Measurements from ENCODE around the gene GATA2.

DNA sequence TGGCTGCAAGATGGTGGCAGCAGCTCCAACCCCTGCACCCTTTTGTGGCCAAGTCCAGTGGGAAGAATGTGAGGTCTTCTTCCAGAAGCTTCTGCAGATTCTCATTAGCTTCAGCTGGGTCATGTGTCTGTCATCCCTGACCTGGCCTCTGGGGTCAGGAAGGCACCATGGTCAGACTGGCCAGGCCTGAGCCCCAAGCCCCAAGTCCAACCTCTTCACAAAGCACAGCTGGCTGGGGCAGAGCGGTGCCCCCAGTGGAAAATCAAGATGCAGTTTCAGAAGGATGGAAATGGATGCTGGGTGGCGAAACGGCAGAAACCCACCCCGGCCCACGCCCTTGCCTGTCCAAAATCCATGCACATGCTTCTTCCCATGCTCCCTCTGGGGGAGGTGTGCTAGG lies 15.9 kb upstream of the GATA2 start:
- no peak for TF ChIP-seq POLR2A (IDR thresholded peaks at IDR 0.05; ENCODE audit: extremely low read depth, insufficient read length)
- TF ChIP-seq, protein P1, sequence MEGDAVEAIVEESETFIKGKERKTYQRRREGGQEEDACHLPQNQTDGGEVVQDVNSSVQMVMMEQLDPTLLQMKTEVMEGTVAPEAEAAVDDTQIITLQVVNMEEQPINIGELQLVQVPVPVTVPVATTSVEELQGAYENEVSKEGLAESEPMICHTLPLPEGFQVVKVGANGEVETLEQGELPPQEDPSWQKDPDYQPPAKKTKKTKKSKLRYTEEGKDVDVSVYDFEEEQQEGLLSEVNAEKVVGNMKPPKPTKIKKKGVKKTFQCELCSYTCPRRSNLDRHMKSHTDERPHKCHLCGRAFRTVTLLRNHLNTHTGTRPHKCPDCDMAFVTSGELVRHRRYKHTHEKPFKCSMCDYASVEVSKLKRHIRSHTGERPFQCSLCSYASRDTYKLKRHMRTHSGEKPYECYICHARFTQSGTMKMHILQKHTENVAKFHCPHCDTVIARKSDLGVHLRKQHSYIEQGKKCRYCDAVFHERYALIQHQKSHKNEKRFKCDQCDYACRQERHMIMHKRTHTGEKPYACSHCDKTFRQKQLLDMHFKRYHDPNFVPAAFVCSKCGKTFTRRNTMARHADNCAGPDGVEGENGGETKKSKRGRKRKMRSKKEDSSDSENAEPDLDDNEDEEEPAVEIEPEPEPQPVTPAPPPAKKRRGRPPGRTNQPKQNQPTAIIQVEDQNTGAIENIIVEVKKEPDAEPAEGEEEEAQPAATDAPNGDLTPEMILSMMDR (IDR thresholded peaks at IDR 0.05; ENCODE audit: low read depth, low read length), result no peak

Data from NB4 (cell line).